Ovary (tissue), 9 donors: Measurements from ENCODE around the gene MRAS. TPM values are rescaled to one million over a fixed set of nuclear protein-coding genes. Genes with fewer than 3 reads are reported as not detected.

Experiments
- DNase-seq, 5 donors: peaks; one replicate each; pipeline ENCODE4 v3.0.0-alpha.2; 2019 to 2020
- H3K27ac ChIP-seq, 2 donors: fragments of 200-600 bp; one replicate each; pipeline versions ENCODE4 v1.5.1 to v1.8.0; 2019 to 2022
- H3K27me3 ChIP-seq: fragments of 200-600 bp; one replicate; pipeline ENCODE4 v1.8.0; 2022
- H3K36me3 ChIP-seq: fragments of 200-600 bp; sonication (generic); one replicate; pipeline ENCODE4 v1.5.1; 2019
- H3K4me1 ChIP-seq: one replicate; pipeline ENCODE4 v1.8.1; 2013; ENCODE audit warnings: mild to moderate bottlenecking, moderate library complexity; ENCODE audit not compliant: insufficient read depth
- H3K4me3 ChIP-seq: fragments of 200-600 bp; sonication (generic); one replicate; pipeline ENCODE4 v1.5.1; 2017
- H3K9me3 ChIP-seq, 2 donors: fragments of 200-600 bp in 1 of 2; sonication (generic) in 1 of 2; one replicate each; pipeline versions ENCODE4 v1.5.1 to v1.8.1; 2013 to 2019; ENCODE audit warnings: mild to moderate bottlenecking in 1 of 2, moderate library complexity in 1 of 2
- CTCF ChIP-seq, 3 donors: fragments of 450-650 bp in 2 of 3; fragments of 200-600 bp in 1 of 3; IDR thresholded peaks; one replicate each; pipeline versions ENCODE4 v1.5.1 to v1.8.0; 2016 to 2022; ENCODE audit warnings: antibody characterized with exemption in 3 of 3, mild to moderate bottlenecking in 1 of 3
- EP300 ChIP-seq: sonication (generic); formaldehyde crosslinking; IDR thresholded peaks from one replicate; pipeline ENCODE4 v1.6.1; 2017; ENCODE audit warnings: antibody characterized with exemption
- POLR2A ChIP-seq: fragments of 450-650 bp; IDR thresholded peaks from one replicate; pipeline ENCODE4 v1.6.1; 2017; ENCODE audit warnings: antibody characterized with exemption, mild to moderate bottlenecking, moderate library complexity
- WGBS, 3 donors: extraction: QIAGEN DNeasy Blood & Tissue Kit in 1 of 3; methylation state at CpG; one replicate each; pipeline versions ENCODE4 v1.1.5 to v1.1.7; 2013 to 2017; 5-methylcytosine and 5-hydroxymethylcytosine counted together
- intact Hi-C, 4 donors: fragments of 100-400 bp; cut with DNase I; formaldehyde crosslinking; loops; one replicate each; pipeline versions ENCODE4 v1.11.0 to v1.15.1; 2022 to 2023
- polyA plus RNA-seq, 2 donors: library from polyadenylated mRNA; stranded (reverse); fragments of 200-250 nt in 1 of 2; fragments of 350-450 nt in 1 of 2; fragmentation: Illumina TruSeq in 1 of 2; extraction: RNeasy Lipid Tissue Mini Kit (QIAGEN cat#74804) in 1 of 2; gene quantifications; one replicate each; pipeline ENCODE4 v1.2.3, GENCODE V29; 2013 to 2014
- total RNA-seq, 7 donors: library from RNA; depleted of rRNA in 2 of 7; stranded (reverse); fragments of >200 nt in 2 of 7; fragmentation: NEBNext Ultra II Directional in 3 of 7; extraction: Animal tissue kit (Norgen Biotek cat#: 25700) in 3 of 7; gene quantifications; one replicate each; pipeline versions ENCODE4 v1.1.0 to v1.2.4, GENCODE V29; 2016 to 2023
- donor health status: DM: no; HTN: no; CAD: no; lungs with moderate emphysema.
- donor health status: DM: no; HTN: no; CAD: no.
- donor health status: Bipolar disorder and iron deficiency.
- donor health status: DM: yes; HTN: yes; CAD: no.
- donor health status: DM: no; HTN: no; CAD: no.
- donor health status: DM: yes; HTN: yes; CAD: no.

MRAS gene
- total and polyA plus RNA-seq, 9 donors, result 35.9 to 148 (median 80.5) TPM

- H3K27ac ChIP-seq, result no peak overlapping the region
- H3K4me3 ChIP-seq, result no peak overlapping the region
- no peaks in the 10 kb centered on the region for H3K27me3 ChIP-seq
- 83 to 88% (median 83%) methylated on average over 4 of the region's 4 CpGs for WGBS, 3 donors
- H3K36me3 ChIP-seq, result no peaks in the 10 kb centered on the region
- no peaks in the 10 kb centered on the region for H3K9me3 ChIP-seq
- intact Hi-C loops, result no loop called here
- TF ChIP-seq POLR2A, result no peak
- TF ChIP-seq EP300, result no peak
- no peak for TF ChIP-seq CTCF (IDR thresholded peaks at IDR 0.05)
- no peak for DNase-seq
- H3K4me1 ChIP-seq, result peaks cover 5% of the 10 kb centered on the region
These were observed 84.3 kb downstream of the MRAS start for GRCh38 chr3:138432576-138433240.

GRCh38 chr3:138433892-138434275 lies 85.5 kb downstream of the MRAS start:
- TF ChIP-seq CTCF (IDR thresholded peaks at IDR 0.05) (no peak), EP300 (no peak), POLR2A (no peak)
- WGBS, 3 donors, result 13 to 39% (median 29%) methylated on average over 16 of the region's 16 CpGs
- H3K27ac ChIP-seq, result no peak overlapping the region
- intact Hi-C loops, result no loop called here
- no peaks in the 10 kb centered on the region for H3K9me3 ChIP-seq
- no peaks in the 10 kb centered on the region for H3K36me3 ChIP-seq
- no peaks in the 10 kb centered on the region for H3K27me3 ChIP-seq
- H3K4me3 ChIP-seq, result peak overlapping the region; percentile 43
- DNase-seq, result no peak
- H3K4me1 ChIP-seq, result peaks cover 5% of the 10 kb centered on the region

- TF ChIP-seq CTCF (IDR thresholded peaks at IDR 0.05) (no peak), POLR2A (no peak), EP300 (no peak)
- H3K4me1 ChIP-seq, result peaks cover 5% of the 10 kb centered on the region
- H3K27me3 ChIP-seq, result no peaks in the 10 kb centered on the region
- peak; percentile 42 to 75 (median 58) for DNase-seq
- intact Hi-C loops, result no loop called here
- no peak within 1 kb of the TSS for H3K27ac ChIP-seq
- no peaks in the 10 kb centered on the region for H3K36me3 ChIP-seq
- H3K9me3 ChIP-seq, result no peaks in the 10 kb centered on the region
- H3K4me3 ChIP-seq, result peak within 1 kb of the TSS; percentile 43
- WGBS, 3 donors, result 0 to 4% (median 1%) methylated on average over 24 to 54 of the region's 54 CpGs
These were observed 86.0 kb downstream of the MRAS start, which contains the start of gene ESYT3 for GRCh38 chr3:138434276-138434874. ESYT3 (plus strand) TSS chr3:138434616; CDS start chr3:138434799, 183 bp downstream.

GRCh38 chr3:138434875-138435772 lies 86.7 kb downstream of the MRAS start:
- 5 to 9% (median 6%) methylated on average over 60 to 78 of the region's 78 CpGs for whole genome bisulfite sequencing, 3 donors
- no peaks in the 10 kb centered on the region for H3K27me3 ChIP-seq
- DNase-seq, result peak in 1 of 5 donors; percentile 34
- intact Hi-C loops, result no loop called here
- H3K9me3 ChIP-seq, result no peaks in the 10 kb centered on the region
- peaks cover 5% of the 10 kb centered on the region for H3K4me1 ChIP-seq
- H3K4me3 ChIP-seq, result peak overlapping the region; percentile 43
- TF ChIP-seq EP300 (no peak), POLR2A (no peak), CTCF (IDR thresholded peaks at IDR 0.05) (no peak)
- no peaks in the 10 kb centered on the region for H3K36me3 ChIP-seq
- H3K27ac ChIP-seq, result no peak overlapping the region
